ENCODE data around the gene VSIG10L2.

The VSIG10L2 gene

DNA sequence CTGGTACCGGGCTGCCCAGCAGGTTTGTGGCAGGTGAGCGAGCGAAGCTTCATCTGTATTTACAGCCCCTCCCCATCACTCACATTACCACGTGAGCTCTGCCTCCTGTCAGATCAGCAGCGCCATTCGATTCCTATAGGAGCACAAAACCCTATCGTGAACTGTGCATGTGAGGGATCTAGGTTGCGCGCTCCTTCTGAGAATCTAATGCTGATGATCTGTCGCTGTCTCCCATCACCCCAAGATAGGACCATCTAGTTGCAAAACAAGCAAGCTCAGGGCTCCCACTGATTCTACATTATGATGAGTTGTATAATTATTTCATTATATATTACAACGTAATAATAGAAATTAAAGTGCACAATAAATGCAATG is 15.8 kb upstream of the VSIG10L2 start:
- H3K4me3 ChIP-seq (ENCODE audit: low read depth, low read length): no peak overlapping the region
- TF ChIP-seq, protein P1, sequence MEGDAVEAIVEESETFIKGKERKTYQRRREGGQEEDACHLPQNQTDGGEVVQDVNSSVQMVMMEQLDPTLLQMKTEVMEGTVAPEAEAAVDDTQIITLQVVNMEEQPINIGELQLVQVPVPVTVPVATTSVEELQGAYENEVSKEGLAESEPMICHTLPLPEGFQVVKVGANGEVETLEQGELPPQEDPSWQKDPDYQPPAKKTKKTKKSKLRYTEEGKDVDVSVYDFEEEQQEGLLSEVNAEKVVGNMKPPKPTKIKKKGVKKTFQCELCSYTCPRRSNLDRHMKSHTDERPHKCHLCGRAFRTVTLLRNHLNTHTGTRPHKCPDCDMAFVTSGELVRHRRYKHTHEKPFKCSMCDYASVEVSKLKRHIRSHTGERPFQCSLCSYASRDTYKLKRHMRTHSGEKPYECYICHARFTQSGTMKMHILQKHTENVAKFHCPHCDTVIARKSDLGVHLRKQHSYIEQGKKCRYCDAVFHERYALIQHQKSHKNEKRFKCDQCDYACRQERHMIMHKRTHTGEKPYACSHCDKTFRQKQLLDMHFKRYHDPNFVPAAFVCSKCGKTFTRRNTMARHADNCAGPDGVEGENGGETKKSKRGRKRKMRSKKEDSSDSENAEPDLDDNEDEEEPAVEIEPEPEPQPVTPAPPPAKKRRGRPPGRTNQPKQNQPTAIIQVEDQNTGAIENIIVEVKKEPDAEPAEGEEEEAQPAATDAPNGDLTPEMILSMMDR (IDR thresholded peaks at IDR 0.05; ENCODE audit: insufficient read depth, low read depth, low read length, missing control alignments): no peak
- no peak for DNase-seq (ENCODE audit: low read depth)

DNA sequence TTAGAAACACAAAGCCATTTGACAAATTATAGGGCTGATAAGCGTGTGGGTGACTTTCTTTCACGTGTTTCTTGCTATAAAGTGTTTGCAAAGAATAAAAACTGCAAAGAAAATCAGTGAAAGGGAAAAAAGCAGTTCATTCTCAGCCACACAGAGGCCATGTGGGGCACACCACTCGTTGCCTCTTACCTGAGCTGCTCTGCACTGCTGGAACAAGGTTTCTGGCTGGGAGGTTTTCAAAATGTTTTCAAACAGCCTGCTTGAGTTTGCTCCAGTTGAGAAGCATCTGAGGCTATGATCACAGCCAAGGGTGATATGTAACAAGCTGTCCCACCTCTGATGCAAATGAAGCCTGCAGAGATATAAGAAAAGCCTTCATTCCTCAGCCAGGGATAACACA is 14.7 kb upstream of the VSIG10L2 start:
- TF ChIP-seq, protein P1 (IDR thresholded peaks at IDR 0.05; ENCODE audit: insufficient read depth, low read depth, low read length, missing control alignments): no peak
- no peak for DNase-seq (ENCODE audit: low read depth)
- no peak overlapping the region for H3K4me3 ChIP-seq (ENCODE audit: low read depth, low read length)

DNA sequence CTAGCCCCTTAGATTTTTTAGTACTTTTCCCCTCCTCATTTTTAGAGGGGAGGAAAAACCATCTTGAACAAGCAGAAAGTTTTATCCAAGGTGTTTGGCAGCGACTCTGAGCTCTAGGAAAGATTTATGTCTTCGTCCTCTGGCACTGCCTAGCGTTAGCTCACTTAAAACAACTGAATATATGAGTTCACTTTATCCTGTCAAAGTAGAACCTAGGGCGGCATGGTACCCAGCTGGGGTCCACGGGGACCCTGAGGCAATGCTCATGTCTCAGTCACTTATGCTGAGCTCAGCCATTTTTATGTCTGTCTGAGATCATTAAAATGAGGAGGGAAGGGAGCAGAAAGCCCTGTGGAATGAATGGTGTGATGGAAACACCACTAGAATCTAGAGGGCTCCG is 14.2 kb upstream of the VSIG10L2 start:
- TF ChIP-seq, protein P1 (IDR thresholded peaks at IDR 0.05; ENCODE audit: insufficient read depth, low read depth, low read length, missing control alignments): no peak
- no peak for DNase-seq (ENCODE audit: low read depth)

DNA sequence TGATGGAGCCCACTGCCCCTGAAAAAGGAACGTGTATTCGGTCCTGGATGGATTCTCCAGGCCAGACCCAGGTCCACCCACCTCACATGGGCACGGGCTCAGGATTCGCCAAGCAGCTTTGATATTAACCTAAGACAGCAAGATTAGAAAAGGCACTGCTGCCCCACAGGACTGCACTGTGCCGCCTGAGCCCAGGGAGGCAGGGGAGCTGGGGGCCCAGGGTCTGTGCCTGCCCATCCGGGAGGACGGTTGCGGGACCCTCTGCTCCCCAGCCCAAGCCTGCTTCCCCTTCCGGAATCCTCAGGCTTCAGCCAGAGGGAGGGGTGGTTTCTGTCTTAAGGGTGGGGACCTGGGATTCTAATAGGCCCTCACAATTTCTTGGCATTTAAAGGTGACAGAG is 13.5 kb upstream of the VSIG10L2 start:
- no peak overlapping the region for H3K4me3 ChIP-seq (ENCODE audit: low read depth, low read length)
- TF ChIP-seq, protein P1 (IDR thresholded peaks at IDR 0.05; ENCODE audit: insufficient read depth, low read depth, low read length, missing control alignments): no peak
- no peak for DNase-seq (ENCODE audit: low read depth)

More for the DNA sequence above, 14.2 kb upstream of the VSIG10L2 start:
- no peak overlapping the region for H3K4me3 ChIP-seq (ENCODE audit: low read depth, low read length)

DNA sequence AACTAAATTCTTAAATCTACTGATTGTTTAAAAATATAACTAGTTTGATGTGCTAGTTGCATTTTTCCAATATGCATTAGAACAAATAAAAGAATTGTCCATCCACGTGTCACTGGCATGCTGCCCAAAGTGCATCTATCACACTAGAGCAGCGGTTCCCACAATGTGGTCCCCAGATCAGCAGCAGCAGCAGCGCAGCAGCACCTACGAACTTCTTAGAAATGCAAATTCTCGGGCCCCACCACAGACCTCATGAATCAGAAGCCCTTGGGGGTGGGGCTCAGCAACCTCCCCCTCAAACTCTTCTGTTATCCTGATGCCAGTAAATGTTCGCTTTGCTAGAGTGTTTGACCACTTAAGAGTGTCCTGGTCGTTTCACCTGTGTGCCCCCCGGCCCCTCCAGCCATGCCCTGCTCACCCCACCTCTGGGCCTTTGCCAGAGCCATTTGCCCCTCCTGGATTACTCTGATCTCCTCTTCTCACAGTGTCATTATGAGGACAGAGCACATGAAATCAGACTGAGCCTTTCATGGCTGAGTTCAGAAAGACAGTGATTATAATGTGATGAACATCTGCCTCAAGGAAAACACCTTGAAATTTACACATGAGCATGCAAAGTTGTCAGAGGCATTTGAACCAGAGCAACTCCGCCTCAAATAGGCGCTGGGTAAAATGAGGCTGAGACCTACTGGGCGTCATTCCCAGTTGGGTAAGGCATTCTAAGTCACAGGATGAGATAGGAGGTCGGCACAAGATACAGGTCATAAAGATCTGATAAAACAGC is 12.6 kb upstream of the VSIG10L2 start:
- DNase-seq (ENCODE audit: low read depth): peak; percentile 28
- H3K4me3 ChIP-seq (ENCODE audit: low read depth, low read length): no peak overlapping the region
- TF ChIP-seq, protein P1 (IDR thresholded peaks at IDR 0.05; ENCODE audit: insufficient read depth, low read depth, low read length, missing control alignments): no peak

DNA sequence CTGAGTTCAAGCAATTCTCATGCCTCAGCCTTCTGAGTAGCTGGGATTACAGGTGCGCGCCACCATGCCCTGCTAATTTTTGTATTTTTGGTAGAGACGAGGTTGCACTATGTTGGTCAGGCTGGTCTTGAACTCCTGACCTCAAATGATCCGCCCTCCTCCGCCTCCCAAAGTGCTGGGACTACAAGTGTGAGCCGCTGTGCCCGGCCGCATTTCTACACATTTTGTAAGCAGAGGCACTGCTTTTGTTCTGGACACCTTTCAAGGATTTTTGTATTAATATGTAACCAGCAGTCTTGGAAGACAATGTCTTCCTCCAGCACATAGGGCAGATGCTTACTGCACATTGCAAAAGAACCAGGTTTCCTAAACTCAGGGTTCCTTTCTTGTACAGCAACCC is 11.4 kb upstream of the VSIG10L2 start:
- H3K4me3 ChIP-seq (ENCODE audit: low read depth, low read length): no peak overlapping the region
- TF ChIP-seq, protein P1 (IDR thresholded peaks at IDR 0.05; ENCODE audit: insufficient read depth, low read depth, low read length, missing control alignments): no peak
- DNase-seq (ENCODE audit: low read depth): no peak

DNA sequence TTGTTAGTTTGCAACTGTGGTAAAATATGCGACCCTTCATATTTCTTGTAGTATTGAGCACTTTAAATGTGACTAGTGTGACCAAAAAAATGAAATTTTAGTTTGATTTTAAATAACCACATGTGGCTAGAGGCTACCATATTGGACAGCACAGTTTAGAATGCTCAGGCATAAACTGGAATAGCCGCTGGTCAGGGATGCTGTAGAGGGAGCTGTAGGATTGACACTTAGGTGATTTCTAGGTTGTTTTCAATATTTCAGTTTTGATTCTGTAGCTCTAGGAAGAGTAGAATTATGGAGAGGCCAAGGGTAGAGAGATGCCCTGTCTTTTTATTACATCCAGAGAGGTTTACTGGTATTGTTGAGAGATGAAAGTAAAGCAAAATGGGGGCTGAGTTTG is 10.8 kb upstream of the VSIG10L2 start:
- TF ChIP-seq, protein P1 (IDR thresholded peaks at IDR 0.05; ENCODE audit: insufficient read depth, low read depth, low read length, missing control alignments): no peak
- no peak for DNase-seq (ENCODE audit: low read depth)
- H3K4me3 ChIP-seq (ENCODE audit: low read depth, low read length): no peak overlapping the region

Measured in GM12865 (cell line).